Gastroesophageal sphincter (tissue), 3 donors: ENCODE measurements around the gene SH2D7.

ENCODE experiments used
- EP300 ChIP-seq: sonication (generic); formaldehyde crosslinking; IDR thresholded peaks from one replicate; pipeline ENCODE4 v1.6.1; 2017; ENCODE audit warnings: antibody characterized with exemption, mild to moderate bottlenecking
- POLR2AphosphoS5 ChIP-seq: sonication (generic); formaldehyde crosslinking; IDR thresholded peaks from one replicate; pipeline ENCODE4 v1.6.1; 2017; ENCODE audit warnings: antibody characterized with exemption
- TF ChIP-seq, protein P1 (sequence below), 4 experiments: fragments of 200-600 bp in 2 of 4; fragments of 450-650 bp in 2 of 4; sonication (generic) in 1 of 4; IDR thresholded peaks; one replicate each; pipeline ENCODE4 v1.5.1; 2017 to 2019; ENCODE audit warnings: antibody characterized with exemption in 4 of 4, mild to moderate bottlenecking in 2 of 4, moderate library complexity in 2 of 4

DNA sequence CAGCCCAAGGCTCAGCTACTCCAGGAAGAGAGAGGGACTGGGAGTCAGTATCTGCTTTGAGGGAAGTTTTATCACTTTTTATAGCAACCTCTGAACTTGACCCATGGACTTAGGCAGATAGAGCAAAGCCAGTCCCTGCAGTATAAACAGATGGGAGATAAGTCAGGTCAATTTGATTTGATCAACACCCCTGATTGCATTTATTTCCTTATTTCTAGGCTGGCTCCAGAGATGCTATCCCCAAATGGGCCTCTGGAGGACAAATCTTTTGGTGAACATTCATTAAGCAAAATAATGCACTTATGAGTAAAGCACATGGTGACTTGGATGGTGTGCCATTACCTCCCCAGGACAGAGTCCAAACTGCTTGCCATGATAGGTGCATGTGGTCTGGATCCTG is 47.9 kb downstream of the SH2D7 start:
- TF ChIP-seq, protein P1, sequence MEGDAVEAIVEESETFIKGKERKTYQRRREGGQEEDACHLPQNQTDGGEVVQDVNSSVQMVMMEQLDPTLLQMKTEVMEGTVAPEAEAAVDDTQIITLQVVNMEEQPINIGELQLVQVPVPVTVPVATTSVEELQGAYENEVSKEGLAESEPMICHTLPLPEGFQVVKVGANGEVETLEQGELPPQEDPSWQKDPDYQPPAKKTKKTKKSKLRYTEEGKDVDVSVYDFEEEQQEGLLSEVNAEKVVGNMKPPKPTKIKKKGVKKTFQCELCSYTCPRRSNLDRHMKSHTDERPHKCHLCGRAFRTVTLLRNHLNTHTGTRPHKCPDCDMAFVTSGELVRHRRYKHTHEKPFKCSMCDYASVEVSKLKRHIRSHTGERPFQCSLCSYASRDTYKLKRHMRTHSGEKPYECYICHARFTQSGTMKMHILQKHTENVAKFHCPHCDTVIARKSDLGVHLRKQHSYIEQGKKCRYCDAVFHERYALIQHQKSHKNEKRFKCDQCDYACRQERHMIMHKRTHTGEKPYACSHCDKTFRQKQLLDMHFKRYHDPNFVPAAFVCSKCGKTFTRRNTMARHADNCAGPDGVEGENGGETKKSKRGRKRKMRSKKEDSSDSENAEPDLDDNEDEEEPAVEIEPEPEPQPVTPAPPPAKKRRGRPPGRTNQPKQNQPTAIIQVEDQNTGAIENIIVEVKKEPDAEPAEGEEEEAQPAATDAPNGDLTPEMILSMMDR (IDR thresholded peaks at IDR 0.05) = no peak
- no peak for TF ChIP-seq POLR2AphosphoS5
- no peak for TF ChIP-seq EP300
